ENCODE measurements around the gene ATF6.

ATF6 gene

GRCh38 chr1:161736335-161736969 is 29.7 kb upstream of the ATF6 start:
- H3K4me3 ChIP-seq (ENCODE audit: low read depth, low read length): no peak overlapping the region
- no peak for TF ChIP-seq CTCF (IDR thresholded peaks at IDR 0.05; ENCODE audit: borderline replicate concordance, insufficient read depth, low read depth, low read length)

- no peak for TF ChIP-seq CTCF (IDR thresholded peaks at IDR 0.05; ENCODE audit: borderline replicate concordance, insufficient read depth, low read depth, low read length)
- no peak overlapping the region for H3K4me3 ChIP-seq (ENCODE audit: low read depth, low read length)
Measured at GRCh38 chr1:161737625-161738024, 28.5 kb upstream of the ATF6 start.

- TF ChIP-seq CTCF (IDR thresholded peaks at IDR 0.05; ENCODE audit: borderline replicate concordance, insufficient read depth, low read depth, low read length): peak; percentile 48; the same call in 1 of the 2 replicates
- no peak overlapping the region for H3K4me3 ChIP-seq (ENCODE audit: low read depth, low read length)
Measured at GRCh38 chr1:161738627-161739287, 27.4 kb upstream of the ATF6 start.

- no peak overlapping the region for H3K4me3 ChIP-seq (ENCODE audit: low read depth, low read length)
- no peak for TF ChIP-seq CTCF (IDR thresholded peaks at IDR 0.05; ENCODE audit: borderline replicate concordance, insufficient read depth, low read depth, low read length)
Measured at GRCh38 chr1:161739865-161740566, 26.1 kb upstream of the ATF6 start.

- no peak for TF ChIP-seq CTCF (IDR thresholded peaks at IDR 0.05; ENCODE audit: borderline replicate concordance, insufficient read depth, low read depth, low read length)
- H3K4me3 ChIP-seq (ENCODE audit: low read depth, low read length): no peak overlapping the region
Measured at GRCh38 chr1:161740921-161741320, 25.2 kb upstream of the ATF6 start.

- no peak overlapping the region for H3K4me3 ChIP-seq (ENCODE audit: low read depth, low read length)
- TF ChIP-seq CTCF (IDR thresholded peaks at IDR 0.05; ENCODE audit: borderline replicate concordance, insufficient read depth, low read depth, low read length): no peak
Measured at GRCh38 chr1:161743231-161743630, 22.9 kb upstream of the ATF6 start.
